GM18867 (cell line): Measurements from ENCODE around the gene AFP.
A peak's percentile ranks its signal among the peaks of the same experiment; 100 is the strongest.

Experiments used
- ATAC-seq: cut with Tn5 transposase; IDR thresholded peaks from one replicate; pipeline ENCODE4 v1.9.1; 2021; ENCODE audit warnings: mild to moderate bottlenecking, moderate library complexity; ENCODE audit not compliant: unreplicated experiment

AFP gene

GRCh38 chr4:73436674-73437557, 895 bp downstream of the AFP start:
- ATAC-seq: no peak

GRCh38 chr4:73437558-73437956, 1.5 kb downstream of the AFP start:
- no peak for ATAC-seq

GRCh38 chr4:73438048-73438447, 2.0 kb downstream of the AFP start:
- no peak for ATAC-seq

GRCh38 chr4:73438582-73439215, 2.7 kb downstream of the AFP start:
- ATAC-seq: no peak

GRCh38 chr4:73439445-73439844, 3.4 kb downstream of the AFP start:
- no peak for ATAC-seq

- ATAC-seq: no peak
These were observed 4.0 kb downstream of the AFP start for GRCh38 chr4:73439991-73440390.

- ATAC-seq: no peak
These were observed 4.6 kb downstream of the AFP start for GRCh38 chr4:73440653-73441052.

GRCh38 chr4:73442275-73442674, 6.3 kb downstream of the AFP start:
- ATAC-seq: no peak

GRCh38 chr4:73443224-73443623, 7.2 kb downstream of the AFP start:
- ATAC-seq: no peak

GRCh38 chr4:73445383-73446335, 9.6 kb downstream of the AFP start:
- ATAC-seq: no peak

- peak; percentile 99 for ATAC-seq
These were observed 10.4 kb downstream of the AFP start for GRCh38 chr4:73446336-73446938.

- no peak for ATAC-seq
These were observed 11.7 kb downstream of the AFP start for GRCh38 chr4:73447671-73448070.

GRCh38 chr4:73448448-73449203, 12.6 kb downstream of the AFP start:
- peak; percentile 41 for ATAC-seq

GRCh38 chr4:73450398-73451004, 14.5 kb downstream of the AFP start:
- ATAC-seq: no peak

- ATAC-seq: no peak
These were observed 15.4 kb downstream of the AFP start for GRCh38 chr4:73451404-73451803.

- ATAC-seq: no peak
These were observed 16.1 kb downstream of the AFP start for GRCh38 chr4:73451981-73452747.

GRCh38 chr4:73452953-73453700, 17.1 kb downstream of the AFP start:
- no peak for ATAC-seq

- no peak for ATAC-seq
These were observed 17.6 kb downstream of the AFP start for GRCh38 chr4:73453701-73454005.
